HL-60 (cell line): Measurements from ENCODE around the gene NEDD8.

Experiments used
- DNase-seq, 2 experiments: peaks; one replicate each; pipeline ENCODE4 v3.0.0-alpha.2; 2010 to 2020; ENCODE audit warnings: low read depth in 1 of 2, low spot score in 1 of 2
- H3K27ac ChIP-seq: fragments of 250-450 bp; sonication (Bioruptor Pico); replicated peaks from 2 replicates; pipeline ENCODE4 v1.5.1; 2020; ENCODE audit warnings: mild to moderate bottlenecking, moderate library complexity
- H3K27me3 ChIP-seq: fragments of 250-450 bp; sonication (Bioruptor Pico); 2 replicates; pipeline ENCODE4 v1.5.1; 2021; ENCODE audit warnings: mild to moderate bottlenecking, moderate library complexity; ENCODE audit not compliant: insufficient read depth, poor library complexity, severe bottlenecking
- H3K4me3 ChIP-seq: replicated peaks from 2 replicates; pipeline ENCODE4 v1.5.1; 2011; ENCODE audit warnings: mild to moderate bottlenecking, control low read depth, low read length; ENCODE audit not compliant: insufficient read depth
- GABPA ChIP-seq: IDR thresholded peaks from 2 replicates; pipeline ENCODE4 v1.6.1; 2012; ENCODE audit warnings: low read depth
- POLR2AphosphoS5 ChIP-seq: IDR thresholded peaks from 2 replicates; pipeline ENCODE4 v1.6.1; 2012; ENCODE audit warnings: low read depth
- SPI1 ChIP-seq: IDR thresholded peaks from 2 replicates; pipeline ENCODE4 v1.6.1; 2012; ENCODE audit warnings: low read depth, mild to moderate bottlenecking, borderline replicate concordance
- TF ChIP-seq, protein P1 (sequence below): IDR thresholded peaks from one replicate; pipeline ENCODE4 v1.5.1; 2011; ENCODE audit warnings: low read length, control low read depth, inconsistent platforms; ENCODE audit not compliant: insufficient read depth
- TF ChIP-seq, protein P2 (sequence below): IDR thresholded peaks from 2 replicates; pipeline ENCODE4 v1.6.1; 2012; ENCODE audit warnings: low read depth; ENCODE audit not compliant: insufficient replicate concordance

NEDD8 gene

DNA sequence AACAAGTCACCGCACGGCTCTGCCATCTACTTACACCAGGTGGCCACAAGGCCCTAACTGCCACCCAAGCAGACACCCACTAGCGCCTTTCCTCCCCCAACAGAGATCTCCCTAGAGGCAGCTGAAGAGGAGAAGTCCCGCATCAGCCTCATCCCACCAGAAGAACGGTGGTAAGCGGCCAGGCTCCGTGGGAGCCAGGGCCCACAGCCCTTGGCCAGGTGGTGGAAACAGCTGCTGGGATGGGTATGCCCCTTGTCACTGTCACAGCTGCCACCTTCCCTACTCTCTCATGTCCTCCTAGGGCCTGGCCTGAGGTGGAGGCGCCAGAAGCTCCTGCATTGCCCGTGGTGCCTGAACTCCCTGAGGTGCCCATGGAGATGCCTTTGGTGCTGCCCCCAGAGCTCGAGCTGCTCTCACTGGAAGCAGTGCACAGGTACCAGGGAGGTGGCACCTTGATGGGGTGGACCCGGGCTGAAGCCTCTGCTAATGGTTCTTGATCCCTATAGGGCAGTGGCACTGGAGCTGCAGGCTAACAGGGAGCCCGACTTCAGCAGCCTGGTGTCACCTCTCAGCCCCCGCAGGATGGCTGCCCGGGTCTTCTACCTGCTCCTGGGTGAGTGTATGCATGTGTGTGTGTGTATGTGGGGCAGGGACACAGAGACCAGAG is 52.7 kb downstream of the NEDD8 start:
- Histone ChIP-seq H3K27ac (no peak overlapping the region), H3K4me3 (no peak overlapping the region), H3K27me3 (no peaks in the 10 kb centered on the region)
- TF ChIP-seq, protein P1, sequence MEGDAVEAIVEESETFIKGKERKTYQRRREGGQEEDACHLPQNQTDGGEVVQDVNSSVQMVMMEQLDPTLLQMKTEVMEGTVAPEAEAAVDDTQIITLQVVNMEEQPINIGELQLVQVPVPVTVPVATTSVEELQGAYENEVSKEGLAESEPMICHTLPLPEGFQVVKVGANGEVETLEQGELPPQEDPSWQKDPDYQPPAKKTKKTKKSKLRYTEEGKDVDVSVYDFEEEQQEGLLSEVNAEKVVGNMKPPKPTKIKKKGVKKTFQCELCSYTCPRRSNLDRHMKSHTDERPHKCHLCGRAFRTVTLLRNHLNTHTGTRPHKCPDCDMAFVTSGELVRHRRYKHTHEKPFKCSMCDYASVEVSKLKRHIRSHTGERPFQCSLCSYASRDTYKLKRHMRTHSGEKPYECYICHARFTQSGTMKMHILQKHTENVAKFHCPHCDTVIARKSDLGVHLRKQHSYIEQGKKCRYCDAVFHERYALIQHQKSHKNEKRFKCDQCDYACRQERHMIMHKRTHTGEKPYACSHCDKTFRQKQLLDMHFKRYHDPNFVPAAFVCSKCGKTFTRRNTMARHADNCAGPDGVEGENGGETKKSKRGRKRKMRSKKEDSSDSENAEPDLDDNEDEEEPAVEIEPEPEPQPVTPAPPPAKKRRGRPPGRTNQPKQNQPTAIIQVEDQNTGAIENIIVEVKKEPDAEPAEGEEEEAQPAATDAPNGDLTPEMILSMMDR: no peak
- no peak for TF ChIP-seq SPI1
- TF ChIP-seq, protein P2, sequence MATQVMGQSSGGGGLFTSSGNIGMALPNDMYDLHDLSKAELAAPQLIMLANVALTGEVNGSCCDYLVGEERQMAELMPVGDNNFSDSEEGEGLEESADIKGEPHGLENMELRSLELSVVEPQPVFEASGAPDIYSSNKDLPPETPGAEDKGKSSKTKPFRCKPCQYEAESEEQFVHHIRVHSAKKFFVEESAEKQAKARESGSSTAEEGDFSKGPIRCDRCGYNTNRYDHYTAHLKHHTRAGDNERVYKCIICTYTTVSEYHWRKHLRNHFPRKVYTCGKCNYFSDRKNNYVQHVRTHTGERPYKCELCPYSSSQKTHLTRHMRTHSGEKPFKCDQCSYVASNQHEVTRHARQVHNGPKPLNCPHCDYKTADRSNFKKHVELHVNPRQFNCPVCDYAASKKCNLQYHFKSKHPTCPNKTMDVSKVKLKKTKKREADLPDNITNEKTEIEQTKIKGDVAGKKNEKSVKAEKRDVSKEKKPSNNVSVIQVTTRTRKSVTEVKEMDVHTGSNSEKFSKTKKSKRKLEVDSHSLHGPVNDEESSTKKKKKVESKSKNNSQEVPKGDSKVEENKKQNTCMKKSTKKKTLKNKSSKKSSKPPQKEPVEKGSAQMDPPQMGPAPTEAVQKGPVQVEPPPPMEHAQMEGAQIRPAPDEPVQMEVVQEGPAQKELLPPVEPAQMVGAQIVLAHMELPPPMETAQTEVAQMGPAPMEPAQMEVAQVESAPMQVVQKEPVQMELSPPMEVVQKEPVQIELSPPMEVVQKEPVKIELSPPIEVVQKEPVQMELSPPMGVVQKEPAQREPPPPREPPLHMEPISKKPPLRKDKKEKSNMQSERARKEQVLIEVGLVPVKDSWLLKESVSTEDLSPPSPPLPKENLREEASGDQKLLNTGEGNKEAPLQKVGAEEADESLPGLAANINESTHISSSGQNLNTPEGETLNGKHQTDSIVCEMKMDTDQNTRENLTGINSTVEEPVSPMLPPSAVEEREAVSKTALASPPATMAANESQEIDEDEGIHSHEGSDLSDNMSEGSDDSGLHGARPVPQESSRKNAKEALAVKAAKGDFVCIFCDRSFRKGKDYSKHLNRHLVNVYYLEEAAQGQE: no peak
- no peak for TF ChIP-seq GABPA
- TF ChIP-seq POLR2AphosphoS5: no peak
- DNase-seq: no peak

GRCh38 chr14:24178399-24179178 is 53.6 kb downstream of the NEDD8 start:
- Histone ChIP-seq H3K27me3 (no peaks in the 10 kb centered on the region), H3K27ac (no peak overlapping the region), H3K4me3 (no peak overlapping the region)
- DNase-seq: no peak
- TF ChIP-seq POLR2AphosphoS5 (no peak), SPI1 (no peak), GABPA (no peak)
- TF ChIP-seq, protein P2: no peak
- TF ChIP-seq, protein P1: no peak

GRCh38 chr14:24177891-24178290 is 54.3 kb downstream of the NEDD8 start:
- TF ChIP-seq, protein P2: no peak
- TF ChIP-seq GABPA: no peak
- TF ChIP-seq POLR2AphosphoS5: no peak
- no peak for TF ChIP-seq SPI1

More at GRCh38 chr14:24177891-24178290, 54.3 kb downstream of the NEDD8 start:
- H3K27ac ChIP-seq: no peak overlapping the region
- no peak for DNase-seq
- H3K27me3 ChIP-seq: no peaks in the 10 kb centered on the region
- no peak overlapping the region for H3K4me3 ChIP-seq
